Smooth muscle cell (in vitro differentiated cells): ENCODE data around the gene NPLOC4. TPM values are rescaled to one million over a fixed set of nuclear protein-coding genes. Genes with fewer than 3 reads are reported as not detected.

Source experiments
- DNase-seq: peaks from one replicate; lab custom pipeline; 2025; ENCODE audit not compliant: unreplicated experiment; lab: John Stamatoyannopoulos, UW
- H2AFZ ChIP-seq: fragments of 200-600 bp; sonication (generic); 2 replicates; pipeline ENCODE4 v1.6.0; 2016; ENCODE audit warnings: antibody characterized with exemption, low read depth, mild to moderate bottlenecking
- H3F3A ChIP-seq: fragments of 200-600 bp; sonication (generic); 2 replicates; pipeline ENCODE4 v1.6.0; 2017; ENCODE audit warnings: antibody characterized with exemption, low read depth
- H3K27ac ChIP-seq: fragments of 200-600 bp; sonication (generic); 2 replicates; pipeline ENCODE4 v1.5.1; 2016; ENCODE audit warnings: low read depth, mild to moderate bottlenecking
- H3K27me3 ChIP-seq: fragments of 200-600 bp; sonication (generic); 2 replicates; pipeline ENCODE4 v1.6.1; 2016; ENCODE audit warnings: low read depth, mild to moderate bottlenecking
- H3K36me3 ChIP-seq: fragments of 200-600 bp; sonication (generic); 2 replicates; pipeline ENCODE4 v1.5.1; 2016; ENCODE audit warnings: low read depth
- H3K4me1 ChIP-seq: fragments of 200-600 bp; sonication (generic); 2 replicates; pipeline ENCODE4 v1.5.1; 2016; ENCODE audit warnings: low read depth
- H3K4me2 ChIP-seq: fragments of 200-600 bp; sonication (generic); 2 replicates; pipeline ENCODE4 v1.6.0; 2016; ENCODE audit warnings: mild to moderate bottlenecking
- H3K4me3 ChIP-seq: fragments of 200-600 bp; sonication (generic); 2 replicates; pipeline ENCODE4 v1.5.1; 2016; ENCODE audit warnings: mild to moderate bottlenecking
- H3K79me2 ChIP-seq: fragments of 200-600 bp; sonication (generic); 2 replicates; pipeline ENCODE4 v1.6.0; 2016; ENCODE audit warnings: low read depth, mild to moderate bottlenecking
- H3K9ac ChIP-seq: fragments of 200-600 bp; sonication (generic); 2 replicates; pipeline ENCODE4 v1.6.0; 2016; ENCODE audit warnings: low read depth
- H3K9me3 ChIP-seq: fragments of 200-600 bp; sonication (generic); replicated peaks from 2 replicates; pipeline ENCODE4 v1.5.1; 2016; ENCODE audit warnings: low read depth
- H4K20me1 ChIP-seq: fragments of 200-600 bp; sonication (generic); 2 replicates; pipeline ENCODE4 v1.6.0; 2016; ENCODE audit warnings: low read depth
- WGBS: methylation state at CpG from one replicate; pipeline ENCODE4 v1.1.7; 2016; ENCODE audit warnings: low lambda C conversion rate; 5-methylcytosine and 5-hydroxymethylcytosine counted together
- polyA plus RNA-seq: library from polyadenylated mRNA; unstranded; fragments of >200 nt; fragmentation: Nextera tagmentation; extraction: Ambion mirVana; gene quantifications from 2 replicates; pipeline ENCODE4 v1.2.1, GENCODE V29; 2016
- small RNA-seq: library from RNA; depleted of rRNA; stranded (forward); fragments of <200 nt; gene quantifications from one replicate; pipeline ENCODE3, GENCODE V24; 2014
- total RNA-seq: library from RNA; depleted of rRNA; stranded (reverse); fragments of >200 nt; gene quantifications from 2 replicates; pipeline ENCODE4 v1.2.3, GENCODE V29; 2014
- TF ChIP-seq, protein P1 (sequence below): fragments of 200-600 bp; sonication (generic); IDR thresholded peaks from 2 replicates; pipeline ENCODE4 v1.5.1; 2017; ENCODE audit warnings: borderline replicate concordance, mild to moderate bottlenecking, antibody characterized with exemption; ENCODE audit not compliant: insufficient read depth, poor library complexity, severe bottlenecking

The NPLOC4 gene
- total and polyA plus RNA-seq, 2 experiments from 2014 or later: 58.1 to 60.9 TPM

DNA sequence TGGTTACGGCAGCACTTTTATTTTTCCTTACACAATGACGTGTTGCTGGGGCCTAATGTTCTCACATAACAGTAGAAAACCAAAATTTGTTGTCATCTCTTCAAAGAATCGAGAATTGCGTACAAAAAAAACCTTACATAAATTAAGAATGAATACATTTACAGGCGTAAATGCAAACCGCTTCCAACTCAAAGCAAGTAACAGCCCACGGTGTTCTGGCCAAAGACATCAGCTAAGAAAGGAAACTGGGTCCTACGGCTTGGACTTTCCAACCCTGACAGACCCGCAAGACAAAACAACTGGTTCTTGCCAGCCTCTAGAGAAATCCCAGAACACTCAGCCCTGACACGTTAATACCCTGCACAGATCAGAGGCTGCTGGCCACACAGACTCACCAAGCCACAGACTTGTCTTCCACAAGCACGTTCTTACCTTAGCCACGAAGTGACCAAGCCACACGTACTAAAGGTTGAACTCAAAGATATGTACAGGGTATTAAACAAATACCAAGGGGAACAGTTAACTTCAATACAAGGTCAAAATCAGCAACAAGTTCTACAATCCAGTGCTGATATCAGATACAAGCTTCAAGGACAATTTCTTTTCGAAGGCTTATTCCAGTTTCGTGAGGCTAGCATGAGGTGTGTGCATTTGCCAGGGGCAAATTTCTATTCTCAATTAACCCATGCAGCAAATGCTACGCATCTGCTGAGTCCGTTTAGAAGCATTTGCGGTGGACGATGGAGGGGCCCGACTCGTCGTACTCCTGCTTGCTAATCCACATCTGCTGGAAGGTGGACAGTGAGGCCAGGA lies 126.7 kb downstream of the NPLOC4 start:
- Histone ChIP-seq H3K9me3 (no peaks in the 10 kb centered on the region), H2AFZ (no peak overlapping the region), H3K36me3 (peaks cover 3% of the 10 kb centered on the region), H3K4me2 (peak overlapping the region; percentile 95), H4K20me1 (peaks cover 60% of the 10 kb centered on the region), H3F3A (peaks cover 50% of the 10 kb centered on the region), H3K4me1 (peaks cover 11% of the 10 kb centered on the region), H3K9ac (peak overlapping the region; percentile 52), H3K79me2 (peaks cover 39% of the 10 kb centered on the region), H3K27ac (peak overlapping the region; percentile 65), H3K27me3 (no peaks in the 10 kb centered on the region), H3K4me3 (peak overlapping the region; percentile 96)
- TF ChIP-seq, protein P1, sequence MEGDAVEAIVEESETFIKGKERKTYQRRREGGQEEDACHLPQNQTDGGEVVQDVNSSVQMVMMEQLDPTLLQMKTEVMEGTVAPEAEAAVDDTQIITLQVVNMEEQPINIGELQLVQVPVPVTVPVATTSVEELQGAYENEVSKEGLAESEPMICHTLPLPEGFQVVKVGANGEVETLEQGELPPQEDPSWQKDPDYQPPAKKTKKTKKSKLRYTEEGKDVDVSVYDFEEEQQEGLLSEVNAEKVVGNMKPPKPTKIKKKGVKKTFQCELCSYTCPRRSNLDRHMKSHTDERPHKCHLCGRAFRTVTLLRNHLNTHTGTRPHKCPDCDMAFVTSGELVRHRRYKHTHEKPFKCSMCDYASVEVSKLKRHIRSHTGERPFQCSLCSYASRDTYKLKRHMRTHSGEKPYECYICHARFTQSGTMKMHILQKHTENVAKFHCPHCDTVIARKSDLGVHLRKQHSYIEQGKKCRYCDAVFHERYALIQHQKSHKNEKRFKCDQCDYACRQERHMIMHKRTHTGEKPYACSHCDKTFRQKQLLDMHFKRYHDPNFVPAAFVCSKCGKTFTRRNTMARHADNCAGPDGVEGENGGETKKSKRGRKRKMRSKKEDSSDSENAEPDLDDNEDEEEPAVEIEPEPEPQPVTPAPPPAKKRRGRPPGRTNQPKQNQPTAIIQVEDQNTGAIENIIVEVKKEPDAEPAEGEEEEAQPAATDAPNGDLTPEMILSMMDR: no peak
- 8% methylated on average over 22 of the region's 22 CpGs for WGBS
- no peak for DNase-seq

DNA sequence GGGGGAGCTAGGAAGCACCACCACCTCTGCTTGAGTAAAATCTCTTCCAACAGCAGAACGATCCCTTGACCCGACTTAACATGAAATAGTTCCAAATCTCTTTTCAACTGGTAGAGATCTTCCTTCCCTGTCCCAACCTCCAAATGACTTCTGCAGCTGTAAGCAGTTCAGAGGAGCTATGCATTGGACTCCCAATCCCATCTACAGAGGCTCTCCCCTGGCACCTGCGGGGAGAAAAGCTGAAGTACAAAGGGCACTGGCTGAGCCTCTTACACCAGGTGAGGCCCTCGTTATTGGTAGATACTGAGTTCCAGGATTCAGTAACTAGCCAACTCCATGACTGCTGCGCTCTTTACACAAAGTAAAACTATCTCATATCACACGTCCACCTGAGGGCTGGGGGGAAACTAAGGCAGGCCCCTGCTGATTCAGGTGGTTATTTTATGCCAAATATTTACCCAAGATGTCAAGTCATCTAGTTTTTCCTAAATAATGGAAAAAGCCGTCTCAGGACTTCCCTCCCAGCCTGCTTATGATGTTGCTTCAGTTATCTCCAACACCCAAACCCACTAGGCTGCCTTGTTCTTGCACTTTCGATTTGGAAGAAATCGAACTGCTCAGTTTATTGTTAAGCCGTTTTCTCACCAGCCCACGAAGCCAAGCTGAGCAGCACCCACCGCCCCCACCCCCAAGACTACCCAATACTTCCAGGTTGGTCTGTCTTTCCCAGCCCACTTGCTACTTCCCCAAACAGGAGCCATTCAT lies 127.5 kb downstream of the NPLOC4 start:
- H3K9me3 ChIP-seq: no peaks in the 10 kb centered on the region
- H3K27me3 ChIP-seq: no peaks in the 10 kb centered on the region
- peak overlapping the region; percentile 96 for H3K4me3 ChIP-seq
- H3F3A ChIP-seq: peaks cover 48% of the 10 kb centered on the region
- H4K20me1 ChIP-seq: peaks cover 60% of the 10 kb centered on the region
- peak overlapping the region; percentile 95 for H3K4me2 ChIP-seq
- DNase-seq: no peak
- H3K27ac ChIP-seq: peak overlapping the region; percentile 65
- H3K79me2 ChIP-seq: peaks cover 38% of the 10 kb centered on the region
- H3K4me1 ChIP-seq: peaks cover 10% of the 10 kb centered on the region
- TF ChIP-seq, protein P1: no peak
- H3K9ac ChIP-seq: peak overlapping the region; percentile 52
- H3K36me3 ChIP-seq: peaks cover 3% of the 10 kb centered on the region
- 35% methylated on average over 11 of the region's 12 CpGs for WGBS
- H2AFZ ChIP-seq: no peak overlapping the region

- Histone ChIP-seq H3K27me3 (no peaks in the 10 kb centered on the region), H3K4me2 (peak overlapping the region; percentile 95), H3K4me3 (peak overlapping the region; percentile 96), H3K9ac (no peak overlapping the region), H3F3A (peaks cover 43% of the 10 kb centered on the region), H4K20me1 (peaks cover 60% of the 10 kb centered on the region), H3K27ac (peak overlapping the region; percentile 65), H2AFZ (no peak overlapping the region), H3K9me3 (no peaks in the 10 kb centered on the region), H3K79me2 (peaks cover 38% of the 10 kb centered on the region), H3K4me1 (peaks cover 10% of the 10 kb centered on the region), H3K36me3 (peaks cover 3% of the 10 kb centered on the region)
- DNase-seq: no peak
- TF ChIP-seq, protein P1: no peak
- WGBS: 62% methylated on average over 10 of the region's 10 CpGs
These were observed 128.2 kb downstream of the NPLOC4 start for GRCh38 chr17:81508639-81509206.

Small RNA genes within 50 kb of the gene (small RNA-seq; reads per million reads assigned to genes)
- not detected for gene RF00019

Other genes starting within 250 kb of the NPLOC4 start
- 4.6 and 5.4 TPM in 2 replicates for gene BAHCC1, start 241.7 kb downstream of the NPLOC4 start, total RNA-seq
- 3.2 and 3.9 TPM in 2 replicates for gene BAHCC1, start 241.7 kb downstream of the NPLOC4 start, polyA plus RNA-seq
- gene ACTG1, start 124.3 kb downstream of the NPLOC4 start, total RNA-seq: 6,157 and 6,793 TPM in 2 replicates
- 5,089 and 5,332 TPM in 2 replicates for gene ACTG1, start 124.3 kb downstream of the NPLOC4 start, polyA plus RNA-seq
- gene FSCN2, start 108.7 kb downstream of the NPLOC4 start, total RNA-seq: 0.63 and 2.2 TPM in 2 replicates
- gene FSCN2, start 108.7 kb downstream of the NPLOC4 start, polyA plus RNA-seq: 0.56 and 0.72 TPM in 2 replicates
- gene FAAP100, start 84.8 kb downstream of the NPLOC4 start, total RNA-seq: 17.9 and 19.4 TPM in 2 replicates
- 25.4 and 28.5 TPM in 2 replicates for gene FAAP100, start 84.8 kb downstream of the NPLOC4 start, polyA plus RNA-seq
- gene TSPAN10, start 84 bp upstream of the NPLOC4 start, total RNA-seq: 0.67 and 2.6 TPM in 2 replicates
- gene TSPAN10, start 84 bp upstream of the NPLOC4 start, polyA plus RNA-seq: 1.2 and 3.4 TPM in 2 replicates
- gene PDE6G, start 19.4 kb upstream of the NPLOC4 start, total RNA-seq: 1.3 and 14.5 TPM in 2 replicates
- gene PDE6G, start 19.4 kb upstream of the NPLOC4 start, polyA plus RNA-seq: 3.2 and 5.3 TPM in 2 replicates
- gene OXLD1, start 29.5 kb upstream of the NPLOC4 start, total RNA-seq: 13.0 and 26.6 TPM in 2 replicates
- 32.1 and 32.3 TPM in 2 replicates for gene OXLD1, start 29.5 kb upstream of the NPLOC4 start, polyA plus RNA-seq
- 5.0 and 8.1 TPM in 2 replicates for gene CCDC137, start 29.6 kb upstream of the NPLOC4 start, total RNA-seq
- 24.6 and 30.2 TPM in 2 replicates for gene CCDC137, start 29.6 kb upstream of the NPLOC4 start, polyA plus RNA-seq
- gene ARL16, start 46.7 kb upstream of the NPLOC4 start, total RNA-seq: 22.3 and 24.0 TPM in 2 replicates
- 62.1 and 77.3 TPM in 2 replicates for gene ARL16, start 46.7 kb upstream of the NPLOC4 start, polyA plus RNA-seq
- 64.9 and 68.0 TPM in 2 replicates for gene HGS, start 46.9 kb upstream of the NPLOC4 start, total RNA-seq
- 164 and 194 TPM in 2 replicates for gene HGS, start 46.9 kb upstream of the NPLOC4 start, polyA plus RNA-seq
- 16.5 and 22.2 TPM in 2 replicates for gene MRPL12, start 66.3 kb upstream of the NPLOC4 start, total RNA-seq
- gene MRPL12, start 66.3 kb upstream of the NPLOC4 start, polyA plus RNA-seq: 83.6 and 92.4 TPM in 2 replicates
- gene SLC25A10, start 75.2 kb upstream of the NPLOC4 start, total RNA-seq: 8.4 and 11.3 TPM in 2 replicates
- 13.0 and 21.0 TPM in 2 replicates for gene SLC25A10, start 75.2 kb upstream of the NPLOC4 start, polyA plus RNA-seq
- not detected in 2 replicates for gene GCGR, start 167.0 kb upstream of the NPLOC4 start, total RNA-seq
- gene GCGR, start 167.0 kb upstream of the NPLOC4 start, polyA plus RNA-seq: 0.58 TPM in 1 of 2 replicates, not detected in the other
- gene MCRIP1, start 196.2 kb upstream of the NPLOC4 start, total RNA-seq: 85.1 and 85.8 TPM in 2 replicates
- gene MCRIP1, start 196.2 kb upstream of the NPLOC4 start, polyA plus RNA-seq: 194 and 208 TPM in 2 replicates
- gene PPP1R27, start 197.9 kb upstream of the NPLOC4 start, total RNA-seq: 0.58 and 3.1 TPM in 2 replicates
- 0.79 and 1.6 TPM in 2 replicates for gene PPP1R27, start 197.9 kb upstream of the NPLOC4 start, polyA plus RNA-seq
- gene P4HB, start 223.4 kb upstream of the NPLOC4 start, total RNA-seq: 1,406 and 1,593 TPM in 2 replicates
- gene P4HB, start 223.4 kb upstream of the NPLOC4 start, polyA plus RNA-seq: 1,326 and 1,526 TPM in 2 replicates
- gene ARHGDIA, start 234.2 kb upstream of the NPLOC4 start, total RNA-seq: 67.6 and 256 TPM in 2 replicates
- gene ARHGDIA, start 234.2 kb upstream of the NPLOC4 start, polyA plus RNA-seq: 353 and 360 TPM in 2 replicates